PC-9 (cell line): ENCODE results near the gene ZNF174.

Experiments
- EZH2 ChIP-seq: fragments of 200-600 bp; sonication (generic); IDR thresholded peaks from 2 replicates; pipeline ENCODE4 v1.8.0; 2017; ENCODE audit warnings: antibody characterized with exemption, low read depth
- TF ChIP-seq, protein P1 (sequence below): fragments of 200-600 bp; sonication (generic); conservative IDR thresholded peaks from 2 replicates; pipeline ENCODE4 v1.6.1; 2017; ENCODE audit warnings: mixed run types, antibody characterized with exemption, mild to moderate bottlenecking, moderate library complexity

DNA sequence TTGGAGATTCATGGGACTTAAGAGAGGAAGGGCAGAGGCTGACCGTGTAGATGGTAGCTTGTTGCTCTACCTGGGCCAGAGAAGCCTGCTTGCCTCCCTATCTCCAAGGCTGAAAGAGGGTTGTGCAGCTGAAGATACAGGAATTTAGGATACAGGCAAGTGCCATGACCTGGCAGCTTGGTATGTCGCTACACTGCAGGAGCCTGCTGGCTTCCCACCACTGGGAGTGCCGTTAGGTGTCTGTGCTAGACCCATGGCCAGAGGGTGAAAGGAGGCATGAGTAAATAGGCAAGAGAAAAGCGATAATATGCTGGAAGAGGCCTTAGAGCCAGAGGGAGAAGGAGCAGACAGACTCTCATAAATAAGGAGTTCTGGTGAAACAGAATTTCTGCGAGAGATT lies 53.1 kb downstream of the ZNF174 start:
- TF ChIP-seq, protein P1, sequence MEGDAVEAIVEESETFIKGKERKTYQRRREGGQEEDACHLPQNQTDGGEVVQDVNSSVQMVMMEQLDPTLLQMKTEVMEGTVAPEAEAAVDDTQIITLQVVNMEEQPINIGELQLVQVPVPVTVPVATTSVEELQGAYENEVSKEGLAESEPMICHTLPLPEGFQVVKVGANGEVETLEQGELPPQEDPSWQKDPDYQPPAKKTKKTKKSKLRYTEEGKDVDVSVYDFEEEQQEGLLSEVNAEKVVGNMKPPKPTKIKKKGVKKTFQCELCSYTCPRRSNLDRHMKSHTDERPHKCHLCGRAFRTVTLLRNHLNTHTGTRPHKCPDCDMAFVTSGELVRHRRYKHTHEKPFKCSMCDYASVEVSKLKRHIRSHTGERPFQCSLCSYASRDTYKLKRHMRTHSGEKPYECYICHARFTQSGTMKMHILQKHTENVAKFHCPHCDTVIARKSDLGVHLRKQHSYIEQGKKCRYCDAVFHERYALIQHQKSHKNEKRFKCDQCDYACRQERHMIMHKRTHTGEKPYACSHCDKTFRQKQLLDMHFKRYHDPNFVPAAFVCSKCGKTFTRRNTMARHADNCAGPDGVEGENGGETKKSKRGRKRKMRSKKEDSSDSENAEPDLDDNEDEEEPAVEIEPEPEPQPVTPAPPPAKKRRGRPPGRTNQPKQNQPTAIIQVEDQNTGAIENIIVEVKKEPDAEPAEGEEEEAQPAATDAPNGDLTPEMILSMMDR, result no peak
- no peak for TF ChIP-seq EZH2
